GM20431 (cell line): Measurements from ENCODE around the gene MRPS35.

Experiments used
- in situ Hi-C: fragments of 300-500 bp; cut with MseI, MboI; formaldehyde crosslinking; loops from one replicate; pipeline ENCODE4 v1.15.0; 2020; ENCODE audit warnings: low sequenced_read_pairs; ENCODE audit not compliant: unreplicated experiment

The MRPS35 gene

DNA sequence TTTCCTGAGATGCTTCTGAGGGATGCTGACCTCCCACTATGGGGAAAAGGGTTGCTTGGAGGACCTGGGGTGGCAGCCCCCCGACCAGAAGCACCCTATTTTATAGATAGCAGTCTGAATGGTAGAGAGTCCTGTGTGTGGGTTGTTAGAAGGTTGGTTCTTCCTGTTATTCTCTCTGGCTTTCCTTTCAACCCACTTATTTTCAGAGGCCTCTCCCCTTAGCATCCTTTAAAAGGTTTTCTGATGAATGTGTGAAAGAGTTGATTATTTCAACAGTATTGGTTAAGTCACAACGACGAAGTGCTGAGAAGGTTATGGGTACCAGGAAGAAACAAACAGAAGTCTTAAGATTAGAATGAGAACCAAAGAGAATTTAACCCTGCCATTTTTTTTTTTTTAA is 90.2 kb downstream of the MRPS35 start:
- in situ Hi-C loops, result no loop called here

DNA sequence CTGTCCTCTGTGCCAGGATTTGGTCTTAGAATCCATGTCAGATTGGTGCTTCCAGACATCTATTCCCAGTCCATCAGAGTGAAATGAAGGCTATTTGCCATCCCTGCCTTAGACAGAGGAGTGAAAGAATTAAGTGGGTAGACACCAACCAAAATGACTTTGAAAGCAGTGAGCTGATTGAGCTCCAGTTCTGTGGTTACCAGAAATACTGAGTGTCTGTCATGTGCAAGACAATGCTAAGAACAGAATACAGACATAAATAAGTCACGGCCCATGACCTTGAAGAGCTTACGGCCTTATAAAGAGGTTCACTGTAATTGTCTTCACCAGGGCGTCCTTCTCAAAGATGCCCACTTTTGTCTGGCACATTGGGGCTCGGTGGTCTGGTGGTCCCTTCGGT is 91.0 kb downstream of the MRPS35 start:
- in situ Hi-C loops, result no loop called here

DNA sequence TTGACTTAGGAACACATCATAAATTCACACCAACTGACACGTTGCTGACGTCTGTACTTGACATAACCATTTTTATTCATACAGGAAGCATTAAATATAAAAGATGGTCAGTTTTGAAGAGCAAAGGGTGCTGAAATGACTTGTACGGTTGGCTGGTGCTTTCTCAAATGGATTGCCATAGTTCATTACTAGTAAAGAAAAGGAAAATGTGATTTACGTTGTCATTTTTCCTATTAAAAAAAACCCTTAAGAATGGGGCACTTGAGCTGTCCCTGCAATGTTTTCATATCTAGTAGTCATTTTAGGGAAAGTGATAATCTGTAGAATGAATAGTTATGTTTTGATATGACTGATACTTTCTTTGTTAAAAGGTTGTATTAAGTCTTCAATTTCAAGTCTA is 91.9 kb downstream of the MRPS35 start:
- in situ Hi-C loops, result no loop called here

DNA sequence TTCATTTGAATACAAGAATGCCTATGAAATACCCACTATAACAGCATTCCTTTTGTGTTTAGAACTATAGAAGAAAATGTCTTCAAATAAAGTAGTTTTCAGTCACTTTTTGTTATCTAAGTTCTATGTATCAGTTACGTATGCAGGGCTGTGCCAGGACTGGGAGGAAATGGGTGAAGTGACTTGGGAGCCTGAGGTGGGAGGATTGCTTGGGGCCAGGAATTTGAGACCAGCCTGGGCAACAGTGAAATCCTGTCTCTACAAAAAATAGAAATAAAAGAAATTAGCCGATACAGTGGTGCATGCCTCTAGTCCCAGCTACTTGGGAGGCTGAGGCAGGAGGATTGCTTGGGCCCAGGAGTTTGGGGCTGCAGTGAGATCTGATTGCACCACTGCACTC is 92.3 kb downstream of the MRPS35 start:
- in situ Hi-C loops, result no loop called here

DNA sequence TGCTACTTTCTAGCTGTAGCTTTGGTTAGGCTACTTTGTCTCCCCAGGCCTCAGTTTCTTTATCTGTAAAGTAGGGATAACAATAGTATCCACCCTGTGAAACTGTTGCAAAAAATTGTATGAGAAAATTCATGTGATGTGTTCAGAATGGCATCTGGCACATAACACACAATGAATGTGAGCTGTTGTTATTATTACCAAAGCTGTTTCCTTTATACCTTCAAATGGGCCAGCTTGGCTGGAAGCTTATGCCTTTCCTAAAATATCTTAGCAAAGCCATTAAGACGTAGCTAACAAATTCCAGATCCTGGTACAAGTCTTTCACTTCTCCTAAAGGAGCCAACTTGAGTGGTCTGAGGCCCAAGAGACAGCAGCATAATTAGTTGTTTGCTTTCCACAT is 94.6 kb downstream of the MRPS35 start:
- in situ Hi-C loops, result no loop called here
